Erythroblast (primary cell): Measurements from ENCODE around the gene LYZL4.

Experiments used
- DNase-seq, 2 experiments: peaks; one replicate each; lab custom pipeline; 2025; lab: John Stamatoyannopoulos, UW
- GATA1 ChIP-seq: IDR thresholded peaks from 2 replicates; pipeline ENCODE4 v1.6.1; 2011; ENCODE audit warnings: low read depth, mild to moderate bottlenecking, control low read depth, low read length, moderate library complexity
- POLR2A ChIP-seq: IDR thresholded peaks from 2 replicates; pipeline ENCODE4 v1.6.1; 2011; ENCODE audit warnings: mild to moderate bottlenecking, low read length

LYZL4 gene

DNA sequence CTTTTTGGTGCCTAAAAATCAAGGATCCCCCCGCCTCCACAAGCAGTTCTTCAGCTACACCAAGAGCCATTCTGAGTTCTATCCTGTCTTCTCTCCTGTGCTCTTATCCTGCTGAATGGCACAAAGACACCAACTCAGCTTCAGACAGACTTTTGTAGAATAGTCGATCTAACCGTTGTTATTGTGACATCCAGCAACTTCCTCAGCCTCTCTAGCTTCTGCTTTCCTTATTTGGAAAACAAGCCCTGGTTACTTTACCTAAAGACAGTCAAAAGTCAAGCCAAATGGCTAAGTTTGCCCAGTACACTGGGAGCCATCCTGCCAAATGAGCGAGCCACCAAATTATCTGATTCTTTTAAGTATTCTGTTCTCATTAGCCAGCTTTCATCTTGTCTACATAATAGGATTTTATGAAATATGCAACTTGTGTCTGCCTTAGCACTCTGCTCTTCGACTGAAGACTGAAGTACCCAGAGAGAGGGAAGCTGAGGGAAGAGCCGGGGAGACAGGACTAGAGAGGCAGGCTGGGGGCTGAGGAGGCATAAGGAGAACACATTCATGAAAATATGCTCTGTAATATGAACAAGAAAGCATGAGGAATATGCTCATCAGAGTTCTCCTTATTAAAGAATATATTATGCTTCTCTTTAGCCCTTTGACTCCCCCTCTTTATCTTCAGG lies 35.1 kb downstream of the LYZL4 start:
- TF ChIP-seq GATA1 (no peak), POLR2A (no peak)
- no peak for DNase-seq

DNA sequence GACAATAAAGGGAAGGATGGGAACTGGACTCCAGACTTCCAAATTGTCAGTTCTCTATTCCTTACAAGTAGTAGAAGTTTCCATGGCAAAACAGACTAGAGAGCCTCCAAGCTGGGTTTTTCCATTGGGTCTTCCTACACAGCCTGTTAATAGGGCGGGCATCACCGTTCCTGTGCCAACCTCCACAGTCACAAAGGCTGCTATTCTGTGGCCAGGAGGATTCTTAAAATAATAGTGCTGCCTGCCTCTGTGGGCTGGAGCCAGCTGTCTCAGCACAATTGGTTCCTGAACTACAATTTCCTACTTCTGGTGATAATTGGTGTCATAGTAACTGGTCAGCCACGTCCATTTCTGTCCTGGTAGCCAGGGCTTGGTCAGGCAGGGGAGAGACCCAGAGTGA lies 38.6 kb downstream of the LYZL4 start:
- TF ChIP-seq GATA1 (no peak), POLR2A (no peak)
- DNase-seq = no peak

DNA sequence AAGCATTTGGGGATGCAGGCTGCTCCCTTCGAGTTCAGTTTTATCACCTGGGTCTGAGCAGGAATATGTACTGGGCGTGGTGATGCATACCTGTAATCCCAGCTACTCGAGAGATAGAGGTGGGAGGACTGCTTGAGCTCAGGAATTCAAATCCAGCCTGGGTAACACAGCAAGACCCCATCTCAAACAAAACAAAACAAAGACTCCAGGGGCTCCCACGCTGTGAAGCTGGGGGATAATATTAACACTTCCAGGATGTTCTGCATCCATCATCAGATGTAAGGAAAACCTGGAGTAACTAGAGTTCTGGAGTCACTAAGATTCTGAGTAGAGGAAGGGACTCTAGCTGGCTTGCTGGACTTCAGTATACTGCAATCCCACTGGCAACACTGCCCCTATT lies 40.6 kb downstream of the LYZL4 start:
- TF ChIP-seq GATA1 = no peak
- no peak for TF ChIP-seq POLR2A
- no peak for DNase-seq

DNA sequence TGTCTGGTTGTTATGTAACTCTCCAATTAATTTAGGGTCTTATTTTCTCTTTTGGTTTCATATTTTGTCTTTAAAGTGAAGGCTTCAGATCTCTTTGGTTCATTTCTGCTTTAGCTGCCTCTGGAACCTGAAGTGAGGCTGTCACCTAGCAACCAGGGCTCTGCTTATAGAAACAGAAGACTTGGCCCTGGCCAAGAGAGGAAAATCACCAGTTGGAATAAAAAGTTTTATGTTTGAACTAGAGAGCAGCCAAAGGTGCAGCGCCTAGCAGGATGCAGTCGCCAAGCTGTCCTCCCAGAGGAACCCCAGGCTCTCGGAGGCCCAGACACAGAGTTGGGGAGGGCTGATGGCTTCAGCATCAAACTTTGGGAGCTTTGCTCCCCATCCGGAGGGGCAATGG lies 41.1 kb downstream of the LYZL4 start:
- no peak for DNase-seq
- no peak for TF ChIP-seq GATA1
- TF ChIP-seq POLR2A = no peak

DNA sequence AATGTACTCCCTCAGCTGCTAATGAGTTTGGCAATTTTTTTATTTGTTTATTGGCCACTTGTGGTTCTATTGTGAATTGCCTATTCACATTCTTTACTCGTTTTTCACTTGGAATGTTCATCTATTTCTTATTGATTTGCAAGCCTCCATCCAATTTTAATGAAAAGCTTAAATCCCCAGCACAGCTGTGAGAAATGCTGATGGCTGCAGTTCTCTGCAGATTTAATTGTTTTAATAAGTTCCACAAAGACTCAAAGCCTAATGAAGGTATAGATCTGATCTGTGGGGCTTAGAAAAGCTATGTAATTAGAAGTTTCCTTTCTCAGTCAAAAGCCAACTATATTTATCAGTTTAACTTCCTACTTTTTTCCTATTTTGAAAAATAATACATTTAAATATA lies 41.5 kb downstream of the LYZL4 start:
- no peak for TF ChIP-seq POLR2A
- DNase-seq = no peak

DNA sequence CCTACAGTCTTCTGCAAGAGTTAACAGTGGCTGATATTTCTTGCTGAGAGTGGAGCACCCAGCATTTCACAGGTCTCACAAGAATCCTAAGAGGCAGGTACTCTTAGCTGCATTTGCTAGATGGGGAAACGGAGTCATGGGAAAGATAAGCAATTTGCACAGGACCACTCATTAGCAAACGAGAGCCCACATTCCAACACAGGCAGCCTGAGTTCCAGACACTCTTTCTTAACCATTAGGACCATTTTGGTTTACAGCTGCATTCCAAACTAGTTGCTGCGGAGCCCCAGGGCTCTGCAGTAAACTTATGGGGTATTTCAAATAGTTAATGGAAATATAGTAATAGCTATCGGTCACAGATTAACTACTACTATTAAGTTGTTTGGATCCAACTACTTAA lies 42.5 kb downstream of the LYZL4 start:
- TF ChIP-seq GATA1 (no peak), POLR2A (no peak)
- no peak for DNase-seq

DNA sequence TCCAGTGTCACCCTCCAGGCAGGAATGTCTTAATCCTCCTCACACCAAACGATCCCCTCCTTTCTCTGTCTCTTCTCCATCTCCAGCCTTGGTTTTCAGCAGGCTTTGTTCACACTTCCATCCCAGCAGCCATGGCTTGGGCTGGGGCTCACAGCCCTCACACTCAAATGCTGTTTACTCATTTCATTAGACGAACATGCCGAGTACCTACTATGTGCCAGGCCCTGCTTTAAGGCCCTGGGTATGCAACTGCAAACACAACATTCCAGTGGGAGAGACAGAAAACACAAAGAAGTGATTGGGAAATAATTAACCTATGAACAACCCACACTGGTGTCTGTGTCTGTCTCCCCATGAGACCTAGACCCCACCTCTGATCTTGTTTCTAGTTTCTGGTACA lies 43.9 kb downstream of the LYZL4 start:
- no peak for DNase-seq
- TF ChIP-seq POLR2A = no peak
- no peak for TF ChIP-seq GATA1

DNA sequence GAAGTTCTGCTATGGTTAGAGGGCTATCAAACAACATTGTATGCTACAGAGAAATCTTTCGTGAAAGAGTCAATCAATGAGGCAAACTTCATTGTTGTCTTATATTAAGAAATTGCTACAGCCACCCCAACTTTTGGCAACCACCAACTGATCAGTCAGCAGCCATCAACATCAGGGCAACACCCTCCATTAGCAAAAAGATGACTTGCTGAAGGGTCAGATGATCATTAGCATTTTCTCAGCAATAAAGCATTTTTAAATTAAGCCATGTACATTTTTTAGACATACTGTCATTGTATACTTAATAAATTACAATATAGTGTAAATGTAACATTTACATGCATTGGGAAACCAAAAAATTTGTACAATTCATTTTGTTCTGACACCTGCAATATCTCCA lies 53.1 kb downstream of the LYZL4 start:
- TF ChIP-seq POLR2A (no peak), GATA1 (no peak)

DNA sequence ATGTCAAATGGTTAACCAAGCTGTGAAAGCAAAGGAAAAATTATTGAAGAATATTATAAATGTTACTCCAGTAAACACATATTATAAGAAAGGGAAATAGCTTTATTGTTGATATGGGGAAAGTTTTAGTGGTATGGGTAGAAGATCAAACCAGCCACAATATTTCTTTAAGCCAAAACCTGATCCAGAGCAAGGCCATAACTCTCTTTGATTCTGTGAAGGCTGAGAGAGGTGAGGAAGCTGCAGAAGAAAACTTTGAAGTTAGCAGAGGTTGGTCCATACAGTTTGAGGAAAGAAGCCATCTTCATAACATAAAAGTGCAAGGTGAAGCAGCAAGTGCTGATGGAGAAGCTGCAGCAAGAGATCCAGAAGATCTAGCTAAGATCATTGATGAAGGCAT lies 54.8 kb downstream of the LYZL4 start:
- no peak for DNase-seq
- TF ChIP-seq GATA1 = no peak
- no peak for TF ChIP-seq POLR2A

More for the DNA sequence above, 53.1 kb downstream of the LYZL4 start:
- DNase-seq = no peak

DNA sequence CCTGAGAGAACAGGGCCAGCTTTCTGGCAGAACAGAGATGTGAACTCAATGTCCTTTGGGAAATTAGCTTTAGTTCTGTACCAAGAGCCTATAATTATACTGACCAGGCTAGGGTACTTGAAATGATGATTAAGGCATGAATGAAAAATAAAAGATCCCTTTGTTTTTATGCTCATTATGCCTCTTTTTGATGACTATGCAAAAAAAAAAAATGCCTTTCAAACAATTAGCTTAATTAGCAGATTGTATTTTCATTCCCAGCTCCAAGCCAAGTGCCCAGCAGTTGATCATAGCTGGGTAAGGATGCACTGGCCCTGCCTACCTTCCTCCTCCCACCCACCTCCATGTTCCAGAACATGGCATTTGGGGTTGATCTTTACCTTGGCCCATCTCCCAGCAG lies 56.8 kb downstream of the LYZL4 start:
- no peak for DNase-seq
- TF ChIP-seq POLR2A = no peak

DNA sequence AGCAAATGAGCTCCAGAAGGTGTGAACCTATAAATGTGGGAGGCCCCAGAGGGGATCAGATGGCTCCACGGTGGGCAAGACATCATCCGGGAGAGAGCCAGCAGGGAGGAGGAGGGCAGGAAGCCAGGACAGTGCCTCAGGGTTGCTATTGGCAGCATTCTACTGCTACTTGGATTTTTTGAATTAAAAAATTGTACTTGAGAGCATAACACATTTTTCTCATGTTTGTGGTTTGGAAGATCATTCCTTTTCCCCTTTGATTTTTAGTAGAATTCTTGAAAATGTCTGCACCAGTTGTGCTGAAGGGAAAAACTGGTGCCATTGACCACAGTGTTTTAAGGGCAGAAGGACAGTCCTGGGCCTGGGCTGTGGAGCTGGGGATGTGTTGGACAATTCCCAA lies 59.2 kb downstream of the LYZL4 start:
- no peak for TF ChIP-seq POLR2A
- TF ChIP-seq GATA1 = no peak
- no peak for DNase-seq

DNA sequence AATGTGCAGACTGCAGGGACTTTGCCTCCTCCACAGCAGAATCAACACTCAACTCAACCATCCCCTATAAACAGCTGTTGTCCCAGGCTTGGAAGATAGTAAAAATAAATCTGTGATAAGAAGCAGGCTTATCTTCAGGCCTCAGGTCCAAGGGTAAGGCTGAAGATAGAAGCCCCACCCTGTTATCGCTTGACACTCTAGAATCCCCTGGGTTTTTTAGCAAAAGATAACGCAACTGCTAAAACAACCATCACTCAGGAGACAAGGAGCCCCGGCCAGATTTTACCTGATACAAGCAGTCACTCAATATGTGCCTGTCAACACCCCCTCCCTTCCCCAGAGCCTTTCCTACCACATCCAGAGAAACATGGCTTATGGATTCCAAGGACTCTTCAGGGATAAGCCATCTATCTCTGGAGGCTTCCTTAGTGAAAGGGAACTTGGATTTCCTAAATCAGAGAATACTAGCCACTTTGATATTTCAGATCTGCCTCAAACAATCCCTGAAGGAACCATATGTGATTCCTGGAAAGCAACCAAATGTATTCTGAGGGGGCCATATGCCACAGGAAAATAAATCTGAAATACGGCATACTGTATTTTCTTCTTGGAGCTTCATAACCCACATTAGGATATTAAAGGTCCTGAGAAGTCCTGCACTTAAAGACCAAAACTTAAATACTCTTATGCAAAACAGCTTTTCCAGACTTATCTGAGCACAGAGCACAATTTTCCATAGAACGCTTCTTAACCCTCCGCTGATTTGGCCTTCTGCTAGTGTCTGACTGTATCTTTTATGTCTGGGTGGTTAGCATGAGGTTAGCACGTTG lies 60.4 kb downstream of the LYZL4 start:
- no peak for TF ChIP-seq GATA1
- no peak for TF ChIP-seq POLR2A
- peak; percentile 14 to 70 for DNase-seq

DNA sequence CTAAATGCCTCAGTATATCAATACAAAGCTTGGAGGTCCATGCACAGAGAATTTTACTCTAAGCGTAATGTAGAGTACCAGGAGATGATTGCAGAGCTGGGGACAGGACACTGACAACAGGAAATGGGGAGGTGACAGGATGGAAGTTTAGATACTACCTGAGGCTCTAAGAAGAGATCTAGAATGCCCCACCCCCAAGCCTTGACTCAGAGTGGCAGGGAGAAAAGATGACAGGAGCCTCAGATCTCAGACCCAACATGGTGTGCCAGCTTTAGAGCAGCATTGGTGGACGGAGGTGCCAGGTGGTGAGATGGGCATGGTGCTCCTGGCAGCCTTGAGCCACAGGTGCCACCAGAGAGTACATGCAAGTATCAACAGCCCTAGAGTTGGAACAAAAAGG lies 62.5 kb downstream of the LYZL4 start:
- TF ChIP-seq POLR2A (no peak), GATA1 (no peak)
- DNase-seq = no peak
